ENCODE results near the gene OR2G6. TPM values are rescaled to one million over a fixed set of nuclear protein-coding genes. Genes with fewer than 3 reads are reported as not detected.
"Not testable (repeated sequence)": the region's sequence is repeated elsewhere in the genome, so short reads cannot be mapped to it uniquely, and the experiment has no call there.

The OR2G6 gene
- under 1 TPM in 1 of 4 donors, not detected in 3; 0.08 TPM for polyA plus RNA-seq (ENCODE audit: insufficient read length in 4 of 4)

DNA sequence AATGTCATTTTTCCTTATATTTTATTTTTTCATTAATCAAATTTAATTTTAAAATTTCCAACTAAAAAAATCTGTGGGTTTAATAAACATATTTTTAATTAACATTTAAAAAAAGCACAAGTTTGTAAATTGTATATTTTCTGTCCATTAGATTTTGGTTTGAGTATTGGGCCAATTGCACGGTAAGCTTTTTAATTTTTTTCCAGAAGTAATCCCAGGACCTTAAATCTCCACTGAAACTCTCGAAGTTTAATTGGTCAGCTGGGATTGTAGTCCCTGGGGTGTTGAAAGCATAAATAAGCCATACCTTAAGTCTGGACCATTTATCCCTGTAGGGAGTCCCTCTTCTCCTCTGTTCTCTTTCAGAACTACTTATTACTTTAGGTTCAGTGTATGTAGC, at the start of gene OR2G6:
Gene OR2G6, plus strand, starts transcription at position 301 of the 400 bp plus-strand sequence. CDS start 13,574 bp downstream, outside the sequence.
- not testable (repeated sequence) for DNase-seq (ENCODE audit: low read depth in 4 of 4, low spot score in 3 of 4)

DNA sequence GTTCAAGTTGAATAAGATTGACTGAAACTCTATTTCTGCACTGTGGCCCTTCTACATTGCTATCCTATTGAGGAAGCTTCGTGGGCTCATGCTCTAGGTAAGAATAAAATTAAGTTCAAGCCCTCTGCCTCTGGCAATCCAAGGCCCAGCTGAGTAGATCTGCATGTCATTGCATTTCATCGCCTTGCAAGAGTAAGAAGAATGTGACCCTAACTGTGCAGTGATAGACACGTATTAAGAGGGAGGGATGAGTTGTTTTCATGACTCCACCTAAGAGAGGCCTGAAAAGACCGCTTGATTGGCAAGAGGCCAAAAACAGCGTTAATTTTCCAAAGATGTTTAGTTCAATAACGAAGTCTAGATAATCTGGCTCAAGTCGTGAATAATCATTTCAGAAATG, 48.8 kb upstream of the OR2G6 start:
- DNase-seq (ENCODE audit: low read depth in 4 of 4, low spot score in 3 of 4) = not testable (repeated sequence)

DNA sequence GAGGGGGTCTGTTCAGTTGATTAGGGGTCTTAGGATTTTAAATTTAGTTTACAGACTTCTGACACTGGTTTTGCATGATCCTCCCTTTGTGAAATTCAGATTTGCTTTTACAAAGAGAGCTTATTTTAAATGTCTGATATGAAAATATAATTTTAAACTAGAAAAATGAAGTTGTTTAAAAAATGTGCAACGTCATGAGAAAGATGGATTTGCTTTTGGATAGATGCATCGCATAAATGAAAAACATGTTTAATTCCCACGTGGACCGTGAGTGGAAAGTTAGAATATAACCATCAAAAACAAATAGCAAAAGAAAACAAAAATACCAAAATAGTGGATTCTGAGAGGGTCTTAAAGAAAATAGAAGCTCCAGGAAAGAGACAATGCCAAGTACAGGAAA, 36.7 kb upstream of the OR2G6 start:
- DNase-seq (ENCODE audit: low read depth in 4 of 4, low spot score in 3 of 4) = no peak

DNA sequence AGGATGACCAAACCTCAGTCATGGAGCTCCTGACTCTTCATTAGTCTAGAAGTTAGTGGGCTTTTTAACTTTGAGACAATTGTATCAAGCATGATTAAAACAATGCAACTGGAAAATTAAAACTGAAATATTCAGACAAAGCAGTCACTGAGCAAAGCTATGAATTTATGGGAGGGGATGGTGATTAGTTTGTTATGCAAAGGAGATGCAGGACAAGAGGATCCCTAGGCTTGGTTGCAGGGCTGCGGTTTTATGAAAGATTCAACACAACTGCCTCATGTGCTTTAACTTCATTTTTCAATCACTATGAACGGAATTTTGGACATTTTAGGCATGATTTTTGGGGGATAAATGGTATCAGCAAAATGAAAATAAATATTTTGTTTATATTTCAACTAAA, 35.8 kb upstream of the OR2G6 start:
- DNase-seq (ENCODE audit: low read depth in 4 of 4, low spot score in 3 of 4) = not testable (repeated sequence)

DNA sequence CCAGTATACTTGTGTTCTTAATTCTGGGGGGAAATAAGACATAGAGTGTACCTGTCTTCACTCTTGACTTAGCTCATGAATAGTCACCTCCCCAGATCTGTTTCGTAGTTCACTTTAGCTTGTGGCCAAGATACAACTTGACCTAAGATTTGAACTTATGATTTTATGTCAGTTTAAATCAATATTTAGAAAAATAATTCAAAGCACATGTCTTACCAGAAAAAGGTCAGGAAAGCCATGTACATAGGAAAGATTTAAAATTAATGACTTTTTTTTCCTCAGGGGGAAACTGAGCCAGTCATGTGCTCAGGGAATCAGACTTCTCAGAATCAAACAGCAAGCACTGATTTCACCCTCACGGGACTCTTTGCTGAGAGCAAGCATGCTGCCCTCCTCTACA, 34.8 kb upstream of the OR2G6 start, which contains the start of gene OR2T3:
Gene OR2T3, plus strand, starts transcription at position 301 of the 400 bp plus-strand sequence. Its CDS starts 0 bp downstream, at position 301.
- not testable (repeated sequence) for DNase-seq (ENCODE audit: low read depth in 4 of 4, low spot score in 3 of 4)

DNA sequence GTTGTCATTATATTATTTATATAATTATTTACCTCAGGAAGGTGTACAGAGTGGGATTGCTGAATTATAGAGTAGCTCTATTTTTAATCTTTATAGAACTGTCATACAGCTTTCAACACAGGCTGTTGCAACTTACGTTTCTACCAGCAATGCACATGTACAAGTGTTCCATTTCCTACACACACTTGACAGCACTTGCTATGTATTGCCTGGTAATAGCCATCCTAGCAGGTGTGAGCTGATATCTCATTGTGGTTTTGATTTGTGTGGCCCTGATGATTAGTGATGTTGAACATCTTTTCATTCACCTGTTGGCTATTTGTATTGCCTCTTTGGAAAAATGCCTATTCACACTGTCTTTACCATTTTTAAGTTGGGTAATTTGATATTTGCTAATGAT, 32.2 kb upstream of the OR2G6 start:
- DNase-seq (ENCODE audit: low read depth in 4 of 4, low spot score in 3 of 4) = not testable (repeated sequence)

DNA sequence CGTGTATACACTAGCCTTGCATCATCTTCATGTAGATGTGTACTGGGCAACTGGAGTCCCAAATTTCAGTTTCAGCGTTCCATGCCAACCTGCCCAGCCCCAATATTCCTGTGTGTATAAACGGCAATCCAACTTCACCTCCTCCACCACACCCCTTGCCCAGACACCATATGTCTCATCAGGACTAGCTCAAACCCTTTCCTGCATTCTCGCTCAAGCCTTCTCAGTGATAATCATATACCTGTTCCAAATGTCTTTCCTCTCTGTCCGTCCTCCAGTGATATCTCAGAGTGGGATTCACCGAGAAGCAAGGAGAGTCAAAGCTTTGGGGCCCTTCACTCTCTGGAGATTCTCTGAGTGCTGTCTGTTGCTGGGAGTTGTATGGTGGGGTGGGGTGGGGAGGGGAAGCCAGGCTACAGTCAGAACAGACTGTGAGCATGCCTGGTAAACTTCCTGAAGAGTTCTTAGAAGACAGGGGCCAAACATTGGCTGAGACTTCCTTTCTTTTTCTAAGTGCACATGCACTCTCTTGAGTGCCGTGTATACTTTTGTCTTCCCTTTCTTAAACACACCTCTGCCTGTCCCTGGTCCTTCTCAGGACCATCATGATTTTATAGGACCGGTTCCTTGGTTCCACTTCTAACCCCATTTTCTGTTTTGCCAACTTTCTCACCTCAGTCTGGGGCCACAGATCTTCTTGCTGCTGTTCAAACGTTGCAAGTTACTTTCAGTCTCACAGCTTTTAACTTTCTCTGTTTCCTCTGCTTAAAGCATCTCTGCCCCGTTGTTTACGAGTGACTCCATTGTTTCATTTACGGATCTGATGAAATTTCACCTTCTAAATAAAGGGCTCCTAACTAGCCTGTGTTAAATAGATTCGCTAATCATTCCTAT, 25.9 kb upstream of the OR2G6 start:
- DNase-seq (ENCODE audit: low read depth in 4 of 4, low spot score in 3 of 4) = not testable (repeated sequence)

DNA sequence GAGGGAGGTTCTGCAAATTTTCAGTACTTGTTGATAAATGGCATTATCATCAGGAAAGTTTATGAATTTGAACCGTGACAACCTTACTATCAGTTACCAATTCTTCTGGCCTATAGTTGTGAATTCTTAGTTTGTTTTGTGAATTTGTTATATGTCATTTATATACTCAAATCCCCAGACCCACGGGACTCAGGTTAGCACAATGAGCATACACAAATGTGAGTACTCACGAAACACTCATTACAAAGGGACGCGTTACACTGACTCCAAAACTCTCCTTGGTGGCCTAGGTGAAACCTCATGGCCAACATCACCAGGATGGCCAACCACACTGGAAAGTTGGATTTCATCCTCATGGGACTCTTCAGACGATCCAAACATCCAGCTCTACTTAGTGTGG, 19.6 kb upstream of the OR2G6 start, which contains the start of gene OR2T5:
Gene OR2T5, plus strand, starts transcription at position 301 of the 400 bp plus-strand sequence. Its CDS starts 0 bp downstream, at position 301.
- not testable (repeated sequence) for DNase-seq (ENCODE audit: low read depth in 4 of 4, low spot score in 3 of 4)

DNA sequence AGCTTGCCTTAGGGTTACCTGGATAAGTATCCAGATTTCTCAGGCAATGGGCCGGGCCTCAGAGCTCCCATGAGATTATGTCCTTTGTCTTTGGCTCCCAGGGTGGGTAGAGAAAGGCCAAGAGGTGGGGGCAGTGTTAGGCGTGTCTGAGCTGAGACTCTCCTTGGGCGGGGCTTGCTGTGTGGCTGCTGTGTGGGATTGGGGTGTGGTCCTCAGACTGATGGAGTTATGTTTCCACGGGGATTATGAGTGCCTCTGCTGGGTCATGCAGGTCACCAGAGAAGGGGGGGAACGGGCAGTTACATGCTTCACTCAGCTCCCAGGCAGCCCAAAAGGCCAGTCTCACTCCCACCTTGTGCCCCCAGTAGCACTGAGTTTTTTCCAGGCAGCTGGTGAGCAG, 11.2 kb upstream of the OR2G6 start:
- not testable (repeated sequence) for DNase-seq (ENCODE audit: low read depth in 4 of 4, low spot score in 3 of 4)

DNA sequence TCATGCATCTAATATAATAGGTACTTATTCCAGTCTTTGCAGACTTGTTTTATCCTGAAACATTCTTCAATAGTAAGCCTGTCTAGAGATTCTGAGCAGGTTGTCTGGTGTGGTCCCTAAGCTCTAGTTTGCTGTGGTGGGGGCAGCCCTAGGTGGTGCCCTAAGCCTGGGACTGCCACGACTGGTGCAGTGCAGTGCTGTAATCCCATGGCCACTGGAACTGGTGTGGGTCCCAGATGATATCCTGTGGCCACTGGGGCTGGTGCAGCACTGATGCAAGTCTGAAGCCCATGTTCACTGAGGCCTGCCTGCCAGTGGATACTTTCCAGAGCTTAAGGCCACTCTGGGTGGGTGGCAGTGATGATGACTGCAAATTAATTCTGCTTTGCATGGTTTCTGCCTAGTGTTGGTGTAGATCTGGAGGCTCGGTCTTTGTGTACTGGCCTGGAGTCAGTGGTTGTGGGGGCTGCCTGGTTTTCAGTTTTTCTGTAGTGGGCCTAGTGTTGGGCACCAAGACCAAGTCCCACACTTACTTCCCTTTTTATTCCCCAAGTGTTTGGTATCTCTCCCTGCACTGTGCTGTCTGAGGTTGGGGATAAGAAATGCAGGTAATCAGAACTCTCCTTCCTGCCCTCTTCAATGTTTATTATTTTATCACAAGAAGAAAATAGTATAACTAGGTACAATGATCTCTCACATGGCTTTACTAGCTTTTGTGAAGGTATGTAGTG, 7.4 kb upstream of the OR2G6 start:
- DNase-seq (ENCODE audit: low read depth in 4 of 4, low spot score in 3 of 4) = not testable (repeated sequence)

DNA sequence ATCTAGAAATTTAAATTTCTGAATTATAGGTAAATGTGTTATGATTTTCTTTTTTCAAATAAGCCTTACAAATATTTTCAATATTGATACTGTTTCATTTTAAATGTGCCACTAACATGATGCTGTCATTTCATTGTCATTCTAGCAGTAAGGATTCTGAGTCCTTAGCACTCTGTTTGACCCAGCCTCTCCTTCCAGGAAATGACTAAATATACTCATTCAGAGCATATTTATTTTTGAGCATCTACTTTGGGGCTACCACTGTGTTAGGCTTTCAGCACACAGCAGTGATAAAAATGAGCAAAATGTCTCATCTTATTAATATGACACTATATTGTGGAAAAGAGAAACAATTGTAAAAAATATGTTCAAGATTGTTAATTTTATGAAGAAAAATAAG, 2.3 kb downstream of the OR2G6 start:
- not testable (repeated sequence) for DNase-seq (ENCODE audit: low read depth in 4 of 4, low spot score in 3 of 4)

DNA sequence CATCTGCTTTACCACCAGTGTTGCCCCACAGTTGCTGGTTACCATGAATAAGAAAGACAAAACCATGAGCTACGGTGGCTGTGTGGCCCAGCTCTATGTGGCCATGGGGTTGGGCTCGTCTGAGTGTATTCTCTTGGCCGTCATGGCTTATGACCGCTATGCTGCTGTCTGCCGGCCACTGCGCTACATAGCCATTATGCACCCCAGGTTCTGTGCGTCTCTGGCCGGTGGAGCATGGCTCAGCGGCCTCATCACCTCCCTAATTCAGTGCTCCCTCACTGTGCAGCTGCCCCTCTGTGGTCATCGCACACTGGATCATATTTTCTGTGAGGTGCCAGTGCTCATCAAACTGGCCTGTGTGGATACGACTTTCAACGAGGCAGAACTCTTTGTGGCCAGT, 14.0 kb downstream of the OR2G6 start:
- DNase-seq (ENCODE audit: low read depth in 4 of 4, low spot score in 3 of 4) = no peak

DNA sequence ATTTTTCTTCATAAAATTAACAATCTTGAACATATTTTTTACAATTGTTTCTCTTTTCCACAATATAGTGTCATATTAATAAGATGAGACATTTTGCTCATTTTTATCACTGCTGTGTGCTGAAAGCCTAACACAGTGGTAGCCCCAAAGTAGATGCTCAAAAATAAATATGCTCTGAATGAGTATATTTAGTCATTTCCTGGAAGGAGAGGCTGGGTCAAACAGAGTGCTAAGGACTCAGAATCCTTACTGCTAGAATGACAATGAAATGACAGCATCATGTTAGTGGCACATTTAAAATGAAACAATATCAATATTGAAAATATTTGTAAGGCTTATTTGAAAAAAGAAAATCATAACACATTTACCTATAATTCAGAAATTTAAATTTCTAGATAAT, 29.6 kb downstream of the OR2G6 start:
- not testable (repeated sequence) for DNase-seq (ENCODE audit: low read depth in 4 of 4, low spot score in 3 of 4)

DNA sequence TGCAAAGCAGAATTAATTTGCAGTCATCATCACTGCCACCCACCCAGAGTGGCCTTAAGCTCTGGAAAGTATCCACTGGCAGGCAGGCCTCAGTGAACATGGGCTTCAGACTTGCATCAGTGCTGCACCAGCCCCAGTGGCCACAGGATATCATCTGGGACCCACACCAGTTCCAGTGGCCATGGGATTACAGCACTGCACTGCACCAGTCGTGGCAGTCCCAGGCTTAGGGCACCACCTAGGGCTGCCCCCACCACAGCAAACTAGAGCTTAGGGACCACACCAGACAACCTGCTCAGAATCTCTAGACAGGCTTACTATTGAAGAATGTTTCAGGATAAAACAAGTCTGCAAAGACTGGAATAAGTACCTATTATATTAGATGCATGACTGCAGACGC, 39.5 kb downstream of the OR2G6 start:
- DNase-seq (ENCODE audit: low read depth in 4 of 4, low spot score in 3 of 4) = not testable (repeated sequence)

DNA sequence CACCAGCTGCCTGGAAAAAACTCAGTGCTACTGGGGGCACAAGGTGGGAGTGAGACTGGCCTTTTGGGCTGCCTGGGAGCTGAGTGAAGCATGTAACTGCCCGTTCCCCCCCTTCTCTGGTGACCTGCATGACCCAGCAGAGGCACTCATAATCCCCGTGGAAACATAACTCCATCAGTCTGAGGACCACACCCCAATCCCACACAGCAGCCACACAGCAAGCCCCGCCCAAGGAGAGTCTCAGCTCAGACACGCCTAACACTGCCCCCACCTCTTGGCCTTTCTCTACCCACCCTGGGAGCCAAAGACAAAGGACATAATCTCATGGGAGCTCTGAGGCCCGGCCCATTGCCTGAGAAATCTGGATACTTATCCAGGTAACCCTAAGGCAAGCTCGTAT, 43.2 kb downstream of the OR2G6 start:
- DNase-seq (ENCODE audit: low read depth in 4 of 4, low spot score in 3 of 4) = not testable (repeated sequence)

DNA sequence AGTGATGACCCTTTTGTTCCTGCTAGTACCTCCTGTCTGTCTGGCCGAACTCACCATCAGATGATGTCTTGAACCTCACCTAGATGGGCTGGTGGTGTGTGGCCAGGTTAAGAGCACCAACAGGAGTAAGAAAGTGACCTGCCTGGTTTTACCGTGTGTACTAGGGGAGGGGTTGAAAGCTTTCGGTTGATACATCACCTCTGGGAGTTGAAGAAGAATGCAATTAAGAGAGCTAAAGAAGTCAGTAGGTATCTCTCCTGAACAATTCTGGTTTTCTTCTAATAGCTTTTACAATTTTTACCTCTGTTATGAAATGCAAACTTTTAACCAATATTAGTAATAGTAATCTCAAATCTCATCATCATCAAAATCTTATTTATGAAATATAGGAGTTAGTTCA, 54.8 kb downstream of the OR2G6 start, which contains the start of gene OR2T29:
Gene OR2T29, minus strand, starts transcription at position 101 of the 400 bp plus-strand sequence. CDS start 3,281 bp downstream, outside the sequence.
- not testable (repeated sequence) for DNase-seq (ENCODE audit: low read depth in 4 of 4, low spot score in 3 of 4)

DNA sequence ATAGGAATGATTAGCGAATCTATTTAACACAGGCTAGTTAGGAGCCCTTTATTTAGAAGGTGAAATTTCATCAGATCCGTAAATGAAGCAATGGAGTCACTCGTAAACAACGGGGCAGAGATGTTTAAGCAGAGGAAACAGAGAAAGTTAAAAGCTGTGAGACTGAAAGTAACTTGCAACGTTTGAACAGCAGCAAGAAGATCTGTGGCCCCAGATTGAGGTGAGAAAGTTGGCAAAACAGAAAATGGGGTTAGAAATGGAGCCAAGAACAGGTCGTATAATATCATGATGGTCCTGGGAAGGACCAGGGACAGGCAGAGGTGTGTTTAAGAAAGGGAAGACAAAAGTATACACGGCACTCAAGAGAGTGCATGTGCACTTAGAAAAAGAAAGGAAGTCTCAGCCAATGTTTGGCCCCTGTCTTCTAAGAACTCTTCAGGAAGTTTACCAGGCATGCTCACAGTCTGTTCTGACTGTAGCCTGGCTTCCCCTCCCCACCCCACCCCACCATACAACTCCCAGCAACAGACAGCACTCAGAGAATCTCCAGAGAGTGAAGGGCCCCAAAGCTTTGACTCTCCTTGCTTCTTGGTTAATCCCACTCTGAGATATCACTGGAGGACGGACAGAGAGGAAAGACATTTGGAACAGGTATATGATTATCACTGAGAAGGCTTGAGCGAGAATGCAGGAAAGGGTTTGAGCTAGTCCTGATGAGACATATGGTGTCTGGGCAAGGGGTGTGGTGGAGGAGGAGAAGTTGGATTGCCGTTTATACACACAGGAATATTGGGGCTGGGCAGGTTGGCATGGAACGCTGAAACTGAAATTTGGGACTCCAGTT, 57.9 kb downstream of the OR2G6 start:
- DNase-seq (ENCODE audit: low read depth in 4 of 4, low spot score in 3 of 4) = not testable (repeated sequence)

DNA sequence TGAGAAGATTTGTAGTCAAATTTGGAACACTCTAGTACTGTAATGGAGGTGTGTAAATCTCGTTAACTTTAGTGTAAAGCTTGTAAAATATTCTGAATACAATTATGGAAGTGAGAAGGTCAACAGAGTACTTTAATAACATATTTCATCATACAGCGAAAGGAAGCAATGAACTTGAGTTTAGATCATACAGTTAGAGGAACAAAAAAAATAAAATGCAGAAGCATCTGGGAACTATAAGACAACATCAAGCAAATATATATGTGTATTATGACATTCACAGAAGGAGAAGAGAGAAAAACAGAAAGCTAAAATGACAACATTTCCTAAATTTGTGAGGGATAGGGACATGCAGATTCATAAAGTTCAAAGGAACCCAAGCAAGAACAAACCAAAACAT, 61.2 kb downstream of the OR2G6 start:
- DNase-seq (ENCODE audit: low read depth in 4 of 4, low spot score in 3 of 4) = not testable (repeated sequence)

DNA sequence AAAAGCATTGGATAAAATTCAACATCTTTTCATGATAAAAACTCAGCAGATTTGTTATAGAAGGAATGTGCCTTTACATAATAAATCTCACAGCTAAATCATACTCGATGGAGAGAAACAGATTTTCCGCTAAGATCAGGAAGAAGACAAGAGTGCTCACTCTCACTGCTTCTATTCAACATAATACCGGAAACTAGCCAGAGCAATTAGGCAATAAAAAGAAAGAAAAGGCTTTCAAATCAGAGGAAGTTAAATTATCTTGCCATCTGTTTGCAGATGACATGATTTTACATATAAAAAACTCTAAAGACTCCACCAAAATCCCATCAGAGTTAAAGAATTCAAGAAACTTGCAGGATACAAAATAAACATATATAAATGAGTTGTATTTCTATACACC, 62.9 kb downstream of the OR2G6 start:
- DNase-seq (ENCODE audit: low read depth in 4 of 4, low spot score in 3 of 4) = not testable (repeated sequence)

DNA sequence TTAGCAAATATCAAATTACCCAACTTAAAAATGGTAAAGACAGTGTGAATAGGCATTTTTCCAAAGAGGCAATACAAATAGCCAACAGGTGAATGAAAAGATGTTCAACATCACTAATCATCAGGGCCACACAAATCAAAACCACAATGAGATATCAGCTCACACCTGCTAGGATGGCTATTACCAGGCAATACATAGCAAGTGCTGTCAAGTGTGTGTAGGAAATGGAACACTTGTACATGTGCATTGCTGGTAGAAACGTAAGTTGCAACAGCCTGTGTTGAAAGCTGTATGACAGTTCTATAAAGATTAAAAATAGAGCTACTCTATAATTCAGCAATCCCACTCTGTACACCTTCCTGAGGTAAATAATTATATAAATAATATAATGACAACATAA, 64.2 kb downstream of the OR2G6 start:
- not testable (repeated sequence) for DNase-seq (ENCODE audit: low read depth in 4 of 4, low spot score in 3 of 4)
